Pancreas (tissue), 10 donors: ENCODE measurements around the gene PMFBP1. TPM values are rescaled to one million over a fixed set of nuclear protein-coding genes. Genes with fewer than 3 reads are reported as not detected.

ENCODE experiments used
- ATAC-seq, 4 donors: fragments of 200-7000 bp; cut with Tn5 transposase; one replicate each; pipeline versions ENCODE4 v1.8.0 to v1.9.1; 2020; ENCODE audit warnings: mild to moderate bottlenecking in 4 of 4, moderate library complexity in 4 of 4
- DNase-seq, 6 donors: peaks; one replicate each; pipeline ENCODE4 v3.0.0-alpha.2; 2020
- FAIRE-seq: peaks from 2 replicates; lab custom pipeline; 2012; peaks lifted over from hg19 to GRCh38; lab: Jason Lieb, UNC
- H3K27ac ChIP-seq, 4 donors: fragments of 200-600 bp; sonication (generic); 1 replicate in 3 of 4; 2 replicates in 1 of 4; pipeline versions ENCODE4 v1.5.0 to v1.8.0; 2020
- H3K27me3 ChIP-seq, 4 donors: fragments of 200-600 bp; one replicate each; pipeline ENCODE4 v1.8.0; 2021
- H3K36me3 ChIP-seq, 3 donors: fragments of 200-600 bp; sonication (generic) in 1 of 3; one replicate each; pipeline versions ENCODE4 v1.5.0 to v1.8.0; 2020 to 2021
- H3K4me1 ChIP-seq, 3 donors: fragments of 200-600 bp; one replicate each; pipeline ENCODE4 v1.8.0; 2021
- H3K4me3 ChIP-seq, 4 donors: fragments of 200-600 bp; sonication (generic) in 2 of 4; one replicate each; pipeline versions ENCODE4 v1.5.0 to v1.8.0; 2020 to 2021
- H3K9me3 ChIP-seq, 4 donors: fragments of 200-600 bp; one replicate each; pipeline ENCODE4 v1.8.0; 2021
- CTCF ChIP-seq, 4 donors: fragments of 200-600 bp; sonication (generic) in 3 of 4; IDR thresholded peaks; one replicate each; pipeline versions ENCODE4 v1.5.0 to v1.8.0; 2021; ENCODE audit warnings: antibody characterized with exemption in 4 of 4
- WGBS, 2 donors: extraction: QIAGEN DNeasy Blood & Tissue Kit; methylation state at CpG; one replicate each; pipeline ENCODE4 v1.1.7; 2013; 5-methylcytosine and 5-hydroxymethylcytosine counted together
- intact Hi-C, 3 donors: fragments of 100-400 bp; cut with DNase I; formaldehyde crosslinking; loops; one replicate each; pipeline versions ENCODE4 v1.11.1 to v1.14.2; 2022
- polyA plus RNA-seq, 2 donors: library from polyadenylated mRNA; stranded (reverse); fragments of 200-250 nt; gene quantifications; one replicate each; pipeline ENCODE4 v1.2.3, GENCODE V29; 2013
- total RNA-seq, 6 donors: library from RNA; stranded (reverse); fragmentation: NEBNext Ultra II Directional in 4 of 6; extraction: Animal tissue kit (Norgen Biotek cat#: 25700) in 4 of 6; gene quantifications; one replicate each; pipeline versions ENCODE4 v1.2.1 to v1.2.4, GENCODE V29; 2021 to 2023
- donor health status: healthy with polysubstance abuse.
- donor health status: DM: no; HTN: no; CAD: no; lungs with moderate emphysema.
- donor health status: DM: no; HTN: no; CAD: no.
- donor health status: control.
- donor health status: control.
- donor health status: Bipolar disorder and iron deficiency.
- donor health status: DM: yes; HTN: yes; CAD: no.
- donor health status: DM: no; HTN: no; CAD: no.
- donor health status: DM: no; HTN: no; CAD: no.
- donor health status: DM: yes; HTN: yes; CAD: no.

PMFBP1 gene
- total and polyA plus RNA-seq, 8 donors, result 1.8 to 6.6 (median 2.7) TPM

- no peak for ATAC-seq
- no peaks in the 10 kb centered on the region for H3K4me1 ChIP-seq
- no peak for FAIRE-seq
- no peaks in the 10 kb centered on the region for H3K9me3 ChIP-seq
- H3K27ac ChIP-seq, result no peak overlapping the region
- 77 to 85% methylated on average over 15 of the region's 15 CpGs for WGBS, 2 donors
- intact Hi-C loops, result no loop called here
- no peak overlapping the region for H3K4me3 ChIP-seq
- TF ChIP-seq CTCF (IDR thresholded peaks at IDR 0.05), result no peak
- no peak for DNase-seq
- H3K36me3 ChIP-seq, result no peaks in the 10 kb centered on the region
- H3K27me3 ChIP-seq, result no peaks in the 10 kb centered on the region
Measured at GRCh38 chr16:72137380-72138063, 34.4 kb downstream of the PMFBP1 start.

- Histone ChIP-seq H3K27ac (no peak overlapping the region), H3K4me1 (no peaks in the 10 kb centered on the region), H3K36me3 (no peaks in the 10 kb centered on the region), H3K9me3 (no peaks in the 10 kb centered on the region), H3K4me3 (no peak overlapping the region), H3K27me3 (no peaks in the 10 kb centered on the region)
- WGBS, 2 donors, result 96 to 100% methylated on average over 2 of the region's 2 CpGs
- FAIRE-seq (no peak), ATAC-seq (no peak), DNase-seq (no peak)
- intact Hi-C loops, result no loop called here
- TF ChIP-seq CTCF (IDR thresholded peaks at IDR 0.05), result no peak
Measured at GRCh38 chr16:72134507-72134906, 37.4 kb downstream of the PMFBP1 start.

- no peak for FAIRE-seq
- ATAC-seq, result no peak
- no peaks in the 10 kb centered on the region for H3K27me3 ChIP-seq
- no peaks in the 10 kb centered on the region for H3K36me3 ChIP-seq
- H3K4me3 ChIP-seq, result no peak overlapping the region
- H3K4me1 ChIP-seq, result no peaks in the 10 kb centered on the region
- intact Hi-C loops, result no loop called here
- no peak for TF ChIP-seq CTCF (IDR thresholded peaks at IDR 0.05)
- H3K27ac ChIP-seq, result no peak overlapping the region
- DNase-seq, result no peak
- H3K9me3 ChIP-seq, result no peaks in the 10 kb centered on the region
- 79 to 80% methylated on average over 3 of the region's 3 CpGs for WGBS, 2 donors
Measured at GRCh38 chr16:72132726-72133125, 39.2 kb downstream of the PMFBP1 start.

- intact Hi-C loops, result no loop called here
- WGBS, 2 donors, result 69 to 83% methylated on average over 6 of the region's 6 CpGs
- Histone ChIP-seq H3K36me3 (no peaks in the 10 kb centered on the region), H3K27ac (no peak overlapping the region), H3K9me3 (no peaks in the 10 kb centered on the region), H3K4me1 (peaks cover 0 to 2% (median 0%) of the 10 kb centered on the region in 3 donors), H3K4me3 (no peak overlapping the region), H3K27me3 (no peaks in the 10 kb centered on the region)
- DNase-seq, result no peak
- no peak for TF ChIP-seq CTCF (IDR thresholded peaks at IDR 0.05)
- peak in 1 of 4 donors; percentile 60 for ATAC-seq
- no peak for FAIRE-seq
Measured at GRCh38 chr16:72131036-72131435, 40.9 kb downstream of the PMFBP1 start.

- H3K4me1 ChIP-seq, result peaks cover 0 to 6% (median 0%) of the 10 kb centered on the region in 3 donors
- H3K9me3 ChIP-seq, result no peaks in the 10 kb centered on the region
- no peaks in the 10 kb centered on the region for H3K36me3 ChIP-seq
- intact Hi-C loops, result loop anchor here in 2 of 3 donors (5.0 to 10.0 kb wide), 2 partner anchors 335 to 337 kb away; no protein-coding TSS in a partner anchor
- H3K27me3 ChIP-seq, result no peaks in the 10 kb centered on the region
- DNase-seq, result no peak
- no peak overlapping the region for H3K4me3 ChIP-seq
- no peak for ATAC-seq
- FAIRE-seq, result no peak
- no peak overlapping the region for H3K27ac ChIP-seq
- WGBS, 2 donors, result 70 to 76% methylated on average over 7 of the region's 7 CpGs
- TF ChIP-seq CTCF (IDR thresholded peaks at IDR 0.05), result no peak
Measured at GRCh38 chr16:72129976-72130656, 41.8 kb downstream of the PMFBP1 start.
